MM.1S (cell line): Measurements from ENCODE around the gene NTN1.

Source experiments
- DNase-seq: peaks from one replicate; pipeline ENCODE4 v3.0.0-alpha.2; 2015
- H2AFZ ChIP-seq: fragments of 300-600 bp; sonication (generic); 2 replicates; pipeline ENCODE4 v1.6.0; 2016; ENCODE audit warnings: antibody characterized with exemption, low read length
- H3F3A ChIP-seq: fragments of 300-600 bp; sonication (generic); 2 replicates; pipeline ENCODE4 v1.6.1; 2016; ENCODE audit warnings: mild to moderate bottlenecking, antibody characterized with exemption, low read length, moderate library complexity, mixed read lengths; ENCODE audit not compliant: insufficient read depth
- H3K27ac ChIP-seq: fragments of 300-600 bp; sonication (generic); 2 replicates; pipeline ENCODE4 v1.5.1; 2016; ENCODE audit warnings: mild to moderate bottlenecking, low read length
- H3K27me3 ChIP-seq: fragments of 300-600 bp; sonication (generic); replicated peaks from 2 replicates; pipeline ENCODE4 v1.6.0; 2016; ENCODE audit warnings: low read length; ENCODE audit not compliant: insufficient read depth
- H3K36me3 ChIP-seq: fragments of 300-600 bp; sonication (generic); replicated peaks from 2 replicates; pipeline ENCODE4 v1.6.1; 2016; ENCODE audit warnings: mild to moderate bottlenecking, low read length, mixed read lengths; ENCODE audit not compliant: insufficient read depth
- H3K4me1 ChIP-seq: fragments of 300-600 bp; sonication (generic); 2 replicates; pipeline ENCODE4 v1.6.1; 2016; ENCODE audit warnings: low read length, mixed read lengths
- H3K4me2 ChIP-seq: fragments of 300-600 bp; sonication (generic); 2 replicates; pipeline ENCODE4 v1.6.0; 2016; ENCODE audit warnings: low read depth, low read length
- H3K4me3 ChIP-seq: fragments of 300-600 bp; sonication (generic); 2 replicates; pipeline ENCODE4 v1.5.1; 2016; ENCODE audit warnings: low read length, mixed read lengths
- H3K79me2 ChIP-seq: fragments of 300-600 bp; sonication (generic); 2 replicates; pipeline ENCODE4 v1.6.1; 2016; ENCODE audit warnings: mixed run types, low read length, mixed read lengths
- H3K9ac ChIP-seq: fragments of 300-600 bp; sonication (generic); 2 replicates; pipeline ENCODE4 v1.6.1; 2016; ENCODE audit warnings: low read length, mixed read lengths
- H3K9me2 ChIP-seq: fragments of 300-600 bp; sonication (generic); replicated peaks from 2 replicates; pipeline ENCODE4 v1.6.1; 2016; ENCODE audit warnings: mild to moderate bottlenecking, low read length, mixed read lengths; ENCODE audit not compliant: insufficient read depth
- H3K9me3 ChIP-seq: fragments of 300-600 bp; sonication (generic); replicated peaks from 2 replicates; pipeline ENCODE4 v1.6.1; 2016; ENCODE audit warnings: mild to moderate bottlenecking, low read length, mixed read lengths; ENCODE audit not compliant: insufficient read depth
- H4K20me1 ChIP-seq: fragments of 300-600 bp; sonication (generic); 2 replicates; pipeline ENCODE4 v1.6.1; 2016; ENCODE audit warnings: mild to moderate bottlenecking, low read length, moderate library complexity, mixed read lengths; ENCODE audit not compliant: insufficient read depth
- EZH2 ChIP-seq: fragments of 300-600 bp; sonication (generic); optimal IDR thresholded peaks from 2 replicates; pipeline ENCODE3; 2017; ENCODE audit warnings: low read depth, mild to moderate bottlenecking, antibody characterized with exemption, low read length, mixed read lengths
- EZH2phosphoT487 ChIP-seq: fragments of 300-600 bp; sonication (generic); IDR thresholded peaks from 2 replicates; pipeline ENCODE4 v1.6.1; 2018; ENCODE audit warnings: antibody characterized with exemption, low read length
- TF ChIP-seq, protein P1 (sequence below): fragments of 300-600 bp; sonication (generic); IDR thresholded peaks from 2 replicates; pipeline ENCODE4 v1.5.1; 2016; ENCODE audit warnings: antibody characterized with exemption, low read length, mixed read lengths

Gene NTN1

DNA sequence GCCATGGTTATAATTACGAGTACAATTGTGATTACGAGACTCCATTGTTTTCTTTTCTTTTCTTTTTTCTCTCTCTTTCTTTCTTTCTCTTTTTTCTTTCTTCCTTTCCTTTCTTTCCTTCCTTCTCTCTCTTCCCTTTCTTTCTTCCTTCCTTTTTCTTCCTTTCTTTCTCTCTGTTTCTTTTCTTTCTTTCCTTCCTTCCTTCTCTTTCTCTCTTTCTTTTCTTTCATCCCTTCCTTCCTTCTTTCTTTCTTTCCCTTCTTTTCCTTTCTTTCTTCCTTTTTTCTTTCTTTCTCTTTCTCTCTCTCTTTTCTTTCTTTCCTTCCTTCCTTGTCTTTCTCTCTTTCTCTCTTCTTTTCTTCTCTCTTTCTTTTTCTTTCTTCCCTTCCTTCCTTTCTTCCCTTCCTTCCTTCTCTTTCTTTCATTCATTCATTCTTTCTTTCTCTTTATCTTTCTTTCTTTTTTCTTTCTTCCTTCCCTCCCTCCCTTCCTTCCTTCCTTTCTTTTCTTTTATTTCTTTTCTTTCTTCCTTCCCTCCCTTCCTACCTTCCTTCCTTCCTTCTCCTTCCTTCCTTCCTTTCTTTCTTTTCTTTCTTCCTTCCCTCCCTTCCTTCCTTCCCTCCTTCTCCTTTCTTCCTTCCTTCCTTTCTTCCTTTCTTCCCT lies 14.1 kb upstream of the NTN1 start:
- Histone ChIP-seq H3K36me3 (no peaks in the 10 kb centered on the region), H3K4me1 (no peaks in the 10 kb centered on the region), H3K9me2 (no peaks in the 10 kb centered on the region), H3K4me3 (no peak overlapping the region), H3K79me2 (no peaks in the 10 kb centered on the region), H3K27me3 (peaks cover 53% of the 10 kb centered on the region), H2AFZ (no peak overlapping the region), H3K27ac (no peak overlapping the region), H3K9me3 (no peaks in the 10 kb centered on the region), H4K20me1 (no peaks in the 10 kb centered on the region), H3K9ac (no peak overlapping the region), H3K4me2 (no peak overlapping the region), H3F3A (no peaks in the 10 kb centered on the region)
- DNase-seq, result no peak
- TF ChIP-seq EZH2phosphoT487, result no peak
- TF ChIP-seq EZH2, result no peak
- TF ChIP-seq, protein P1, sequence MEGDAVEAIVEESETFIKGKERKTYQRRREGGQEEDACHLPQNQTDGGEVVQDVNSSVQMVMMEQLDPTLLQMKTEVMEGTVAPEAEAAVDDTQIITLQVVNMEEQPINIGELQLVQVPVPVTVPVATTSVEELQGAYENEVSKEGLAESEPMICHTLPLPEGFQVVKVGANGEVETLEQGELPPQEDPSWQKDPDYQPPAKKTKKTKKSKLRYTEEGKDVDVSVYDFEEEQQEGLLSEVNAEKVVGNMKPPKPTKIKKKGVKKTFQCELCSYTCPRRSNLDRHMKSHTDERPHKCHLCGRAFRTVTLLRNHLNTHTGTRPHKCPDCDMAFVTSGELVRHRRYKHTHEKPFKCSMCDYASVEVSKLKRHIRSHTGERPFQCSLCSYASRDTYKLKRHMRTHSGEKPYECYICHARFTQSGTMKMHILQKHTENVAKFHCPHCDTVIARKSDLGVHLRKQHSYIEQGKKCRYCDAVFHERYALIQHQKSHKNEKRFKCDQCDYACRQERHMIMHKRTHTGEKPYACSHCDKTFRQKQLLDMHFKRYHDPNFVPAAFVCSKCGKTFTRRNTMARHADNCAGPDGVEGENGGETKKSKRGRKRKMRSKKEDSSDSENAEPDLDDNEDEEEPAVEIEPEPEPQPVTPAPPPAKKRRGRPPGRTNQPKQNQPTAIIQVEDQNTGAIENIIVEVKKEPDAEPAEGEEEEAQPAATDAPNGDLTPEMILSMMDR, result no peak

- Histone ChIP-seq H3K36me3 (no peaks in the 10 kb centered on the region), H2AFZ (no peak overlapping the region), H3K4me2 (no peak overlapping the region), H3K27me3 (peaks cover 39% of the 10 kb centered on the region), H3F3A (no peaks in the 10 kb centered on the region), H3K79me2 (no peaks in the 10 kb centered on the region), H3K4me3 (no peak overlapping the region), H3K9me3 (no peaks in the 10 kb centered on the region), H3K9ac (no peak overlapping the region), H3K4me1 (no peaks in the 10 kb centered on the region), H3K9me2 (no peaks in the 10 kb centered on the region), H4K20me1 (no peaks in the 10 kb centered on the region), H3K27ac (no peak overlapping the region)
- no peak for DNase-seq
- TF ChIP-seq EZH2phosphoT487 (no peak), EZH2 (no peak)
- TF ChIP-seq, protein P1, result no peak
Observed at GRCh38 chr17:9009096-9009495, 12.2 kb upstream of the NTN1 start.

DNA sequence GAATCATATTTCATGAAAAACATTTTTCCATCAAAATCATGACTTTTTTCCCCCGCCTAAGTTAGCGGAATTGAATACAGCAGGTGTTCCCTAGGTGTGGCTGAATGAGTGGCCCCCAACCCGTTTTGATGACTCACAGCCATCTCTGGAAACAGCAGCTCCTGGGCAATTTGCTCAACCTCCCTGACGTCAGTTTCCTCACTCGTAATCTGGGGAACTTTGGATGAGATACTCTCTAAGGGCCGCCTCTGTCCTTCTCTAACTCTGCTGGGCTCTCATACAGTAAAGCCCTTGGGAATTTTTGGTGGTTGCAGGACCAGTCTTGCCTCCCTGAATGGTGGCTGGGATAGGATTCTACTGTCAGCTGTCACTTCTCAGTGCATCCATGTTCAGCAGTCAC lies 11.6 kb upstream of the NTN1 start:
- H3K4me3 ChIP-seq, result no peak overlapping the region
- TF ChIP-seq, protein P1, result no peak
- TF ChIP-seq EZH2, result no peak
- TF ChIP-seq EZH2phosphoT487, result no peak
- no peak overlapping the region for H2AFZ ChIP-seq
- H3K9ac ChIP-seq, result no peak overlapping the region
- H3K27ac ChIP-seq, result no peak overlapping the region
- H3K79me2 ChIP-seq, result no peaks in the 10 kb centered on the region
- H3K9me2 ChIP-seq, result no peaks in the 10 kb centered on the region
- no peak for DNase-seq
- no peaks in the 10 kb centered on the region for H3K36me3 ChIP-seq
- no peaks in the 10 kb centered on the region for H3K9me3 ChIP-seq
- H3K4me1 ChIP-seq, result no peaks in the 10 kb centered on the region
- H3F3A ChIP-seq, result no peaks in the 10 kb centered on the region
- H3K27me3 ChIP-seq, result peaks cover 32% of the 10 kb centered on the region
- no peaks in the 10 kb centered on the region for H4K20me1 ChIP-seq
- no peak overlapping the region for H3K4me2 ChIP-seq
